Breast epithelium (tissue), 4 donors: Measurements from ENCODE around the gene HSPG2. TPM values are rescaled to one million over a fixed set of nuclear protein-coding genes. Genes with fewer than 3 reads are reported as not detected.

Source experiments
- DNase-seq, 2 donors: peaks; one replicate each; pipeline ENCODE4 v3.0.0-alpha.2; 2019; ENCODE audit warnings: low spot score in 2 of 2
- H3K27ac ChIP-seq, 2 donors: fragments of 200-600 bp; sonication (generic) in 1 of 2; one replicate each; pipeline ENCODE4 v1.5.1; 2016 to 2019; ENCODE audit warnings: mild to moderate bottlenecking in 1 of 2
- H3K27me3 ChIP-seq, 2 donors: fragments of 200-600 bp; sonication (generic) in 1 of 2; one replicate each; pipeline versions ENCODE4 v1.5.1 to v1.6.0; 2017 to 2019; ENCODE audit warnings: control low read depth in 1 of 2, mild to moderate bottlenecking in 1 of 2
- H3K36me3 ChIP-seq: fragments of 200-600 bp; one replicate; pipeline ENCODE4 v1.5.1; 2019
- H3K4me1 ChIP-seq, 2 donors: fragments of 200-600 bp; sonication (generic); one replicate each; pipeline ENCODE4 v1.5.1; 2016 to 2019; ENCODE audit warnings: control low read depth in 1 of 2
- H3K4me3 ChIP-seq, 3 donors: fragments of 200-600 bp; sonication (generic); 1 replicate in 2 of 3; 2 replicates in 1 of 3; pipeline ENCODE4 v1.5.1; 2016 to 2019; ENCODE audit warnings: mild to moderate bottlenecking in 3 of 3, moderate library complexity in 2 of 3
- H3K9me3 ChIP-seq, 2 donors: fragments of 200-600 bp; sonication (generic) in 1 of 2; one replicate each; pipeline ENCODE4 v1.5.1; 2016 to 2019; ENCODE audit warnings: control low read depth in 1 of 2
- POLR2A ChIP-seq: fragments of 450-650 bp; IDR thresholded peaks from one replicate; pipeline ENCODE4 v1.6.1; 2016; ENCODE audit warnings: antibody characterized with exemption, mild to moderate bottlenecking, moderate library complexity
- POLR2AphosphoS5 ChIP-seq, 3 donors: sonication (generic); formaldehyde crosslinking; IDR thresholded peaks; one replicate each; pipeline ENCODE4 v1.6.1; 2017; ENCODE audit warnings: antibody characterized with exemption in 3 of 3
- intact Hi-C: fragments of 100-400 bp; cut with DNase I; formaldehyde crosslinking; loops from one replicate; pipeline ENCODE4 v1.15.1; 2023; ENCODE audit warnings: low total_unique reads
- total RNA-seq, 3 donors: library from RNA; depleted of rRNA; stranded (reverse); fragments of >200 nt; gene quantifications; one replicate each; pipeline ENCODE4 v1.1.0, GENCODE V29; 2016
- TF ChIP-seq, protein P1 (sequence below), 3 donors: fragments of 450-650 bp; IDR thresholded peaks; one replicate each; pipeline ENCODE4 v1.5.1; 2016 to 2017; ENCODE audit warnings: antibody characterized with exemption in 3 of 3, mild to moderate bottlenecking in 3 of 3, moderate library complexity in 3 of 3

Gene HSPG2
- total RNA-seq, 3 donors from 2014 or later: 48.3 to 219 (median 95.0) TPM

DNA sequence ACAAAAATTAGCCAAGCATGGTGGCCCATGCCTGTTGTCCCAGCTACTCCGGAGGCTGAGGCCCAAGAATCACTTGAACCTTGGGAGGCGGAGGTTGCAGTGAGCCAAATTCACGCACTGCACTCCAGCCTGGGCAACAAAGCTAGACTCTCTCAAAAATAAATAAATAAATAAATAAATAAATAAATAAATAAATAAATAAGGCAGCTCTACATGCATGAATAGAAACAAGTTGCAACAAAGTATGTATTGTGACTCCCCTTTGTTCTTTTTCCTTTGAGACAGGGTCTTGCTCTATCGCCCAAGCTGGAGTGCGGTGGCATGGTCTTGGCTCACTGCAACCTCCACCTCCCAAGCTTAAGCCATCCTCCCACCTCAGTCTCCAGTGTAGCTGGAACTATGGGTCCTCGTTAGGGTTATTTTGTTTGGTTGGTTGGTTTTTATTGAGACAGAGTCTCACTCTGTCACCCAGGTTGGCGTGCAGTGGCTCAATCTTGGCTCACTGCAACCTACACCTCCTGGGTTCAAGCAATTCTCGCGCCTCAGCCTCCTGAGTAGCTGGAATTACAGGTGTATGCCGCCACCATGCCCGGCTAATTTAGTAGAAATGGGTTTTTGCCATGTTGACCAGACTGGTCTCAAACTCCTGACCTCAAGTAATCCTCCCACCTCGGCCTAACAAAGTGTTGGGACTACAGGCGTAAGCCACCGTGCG, 162.1 kb downstream of the HSPG2 start:
- Histone ChIP-seq H3K36me3 (no peaks in the 10 kb centered on the region), H3K27ac (peak overlapping the region; percentile 56 to 60), H3K4me3 (no peak overlapping the region), H3K27me3 (no peaks in the 10 kb centered on the region), H3K4me1 (no peaks in the 10 kb centered on the region), H3K9me3 (no peaks in the 10 kb centered on the region)
- TF ChIP-seq POLR2A (no peak), POLR2AphosphoS5 (IDR thresholded peaks at IDR 0.05) (no peak)
- TF ChIP-seq, protein P1, sequence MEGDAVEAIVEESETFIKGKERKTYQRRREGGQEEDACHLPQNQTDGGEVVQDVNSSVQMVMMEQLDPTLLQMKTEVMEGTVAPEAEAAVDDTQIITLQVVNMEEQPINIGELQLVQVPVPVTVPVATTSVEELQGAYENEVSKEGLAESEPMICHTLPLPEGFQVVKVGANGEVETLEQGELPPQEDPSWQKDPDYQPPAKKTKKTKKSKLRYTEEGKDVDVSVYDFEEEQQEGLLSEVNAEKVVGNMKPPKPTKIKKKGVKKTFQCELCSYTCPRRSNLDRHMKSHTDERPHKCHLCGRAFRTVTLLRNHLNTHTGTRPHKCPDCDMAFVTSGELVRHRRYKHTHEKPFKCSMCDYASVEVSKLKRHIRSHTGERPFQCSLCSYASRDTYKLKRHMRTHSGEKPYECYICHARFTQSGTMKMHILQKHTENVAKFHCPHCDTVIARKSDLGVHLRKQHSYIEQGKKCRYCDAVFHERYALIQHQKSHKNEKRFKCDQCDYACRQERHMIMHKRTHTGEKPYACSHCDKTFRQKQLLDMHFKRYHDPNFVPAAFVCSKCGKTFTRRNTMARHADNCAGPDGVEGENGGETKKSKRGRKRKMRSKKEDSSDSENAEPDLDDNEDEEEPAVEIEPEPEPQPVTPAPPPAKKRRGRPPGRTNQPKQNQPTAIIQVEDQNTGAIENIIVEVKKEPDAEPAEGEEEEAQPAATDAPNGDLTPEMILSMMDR (IDR thresholded peaks at IDR 0.05): no peak
- no peak for DNase-seq
- intact Hi-C loops: no loop called here

DNA sequence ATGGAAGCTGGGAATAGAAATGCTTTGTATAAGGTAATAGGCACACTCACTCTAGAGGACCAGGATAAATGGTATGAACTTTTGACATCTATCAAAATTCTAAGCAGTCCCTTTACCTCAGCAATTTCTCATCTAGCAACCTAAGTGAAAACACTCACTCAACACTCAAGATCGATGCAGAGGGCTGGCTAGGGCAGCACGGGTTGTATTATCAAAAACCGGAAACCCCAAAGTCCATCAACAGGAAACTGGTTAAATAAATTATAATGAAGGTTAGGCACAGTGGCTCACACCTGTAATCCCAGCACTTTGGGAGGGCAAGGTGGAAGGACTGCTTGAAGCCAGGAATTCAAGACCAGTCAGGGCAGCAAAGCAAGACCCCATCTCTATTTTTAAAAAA, 163.5 kb downstream of the HSPG2 start:
- H3K9me3 ChIP-seq: no peaks in the 10 kb centered on the region
- no peaks in the 10 kb centered on the region for H3K4me1 ChIP-seq
- H3K27me3 ChIP-seq: no peaks in the 10 kb centered on the region
- H3K4me3 ChIP-seq: no peak overlapping the region
- peak overlapping the region in 1 of 2 donors; percentile 21 for H3K27ac ChIP-seq
- H3K36me3 ChIP-seq: no peaks in the 10 kb centered on the region
- no peak for TF ChIP-seq POLR2AphosphoS5 (IDR thresholded peaks at IDR 0.05)
- TF ChIP-seq, protein P1 (IDR thresholded peaks at IDR 0.05): no peak
- intact Hi-C loops: no loop called here
- DNase-seq: no peak

Other genes with a start within 250 kb of the HSPG2 start
- 10 to 100 TPM; 56.0 to 86.9 (median 74.7) TPM for gene USP48, start 154.2 kb downstream of the HSPG2 start, total RNA-seq
- under 1 TPM in 1 of 3 donors, not detected in 2; 0.33 TPM for gene LDLRAD2, start 125.0 kb downstream of the HSPG2 start, total RNA-seq
- gene CELA3B, start 39.7 kb upstream of the HSPG2 start, total RNA-seq: not detected
- gene CELA3A, start 64.3 kb upstream of the HSPG2 start, total RNA-seq: not detected
- gene CDC42, start 115.4 kb upstream of the HSPG2 start, total RNA-seq: 100 to 1,000 TPM; 192 to 255 (median 213) TPM
- gene WNT4, start 205.8 kb upstream of the HSPG2 start, total RNA-seq: 1 to 10 TPM in 2 of 3 donors, not detected in 1; 1.6 to 3.1 TPM